Neural cell (in vitro differentiated cells): ENCODE data around the gene ARHGAP4.

Experiments used
- CTCF ChIP-seq: fragments of 450-650 bp; IDR thresholded peaks from 2 replicates; pipeline ENCODE4 v1.5.1; 2014; ENCODE audit warnings: antibody characterized with exemption, mild to moderate bottlenecking, moderate library complexity; ENCODE audit not compliant: poor library complexity, severe bottlenecking
- EZH2 ChIP-seq: fragments of 200-600, 300-800 bp; shearing (Covaris generic), sonication (generic); IDR thresholded peaks from 2 replicates; pipeline ENCODE4 v1.6.1; 2014; ENCODE audit warnings: antibody characterized with exemption, low read length, borderline replicate concordance, mild to moderate bottlenecking; ENCODE audit not compliant: insufficient read depth, poor library complexity, severe bottlenecking
- POLR2AphosphoS5 ChIP-seq: IDR thresholded peaks from 2 replicates; pipeline ENCODE4 v1.6.1; 2012
- REST ChIP-seq: IDR thresholded peaks from 2 replicates; pipeline ENCODE4 v1.6.1; 2012; ENCODE audit warnings: borderline replicate concordance
- TAF1 ChIP-seq: IDR thresholded peaks from 2 replicates; pipeline ENCODE4 v1.6.1; 2012; ENCODE audit warnings: low read depth

- TF ChIP-seq REST (no peak), CTCF (no peak), EZH2 (no peak), POLR2AphosphoS5 (no peak), TAF1 (no peak)
Measured at GRCh38 chrX:153864561-153865320, 61.3 kb downstream of the ARHGAP4 start.
